Measurements from ENCODE around the gene GPR156. TPM values are rescaled to one million over a fixed set of nuclear protein-coding genes. Genes with fewer than 3 reads are reported as not detected.

GPR156 gene
- total RNA-seq, 1 donor from 2014 or later: 0.42 TPM

DNA sequence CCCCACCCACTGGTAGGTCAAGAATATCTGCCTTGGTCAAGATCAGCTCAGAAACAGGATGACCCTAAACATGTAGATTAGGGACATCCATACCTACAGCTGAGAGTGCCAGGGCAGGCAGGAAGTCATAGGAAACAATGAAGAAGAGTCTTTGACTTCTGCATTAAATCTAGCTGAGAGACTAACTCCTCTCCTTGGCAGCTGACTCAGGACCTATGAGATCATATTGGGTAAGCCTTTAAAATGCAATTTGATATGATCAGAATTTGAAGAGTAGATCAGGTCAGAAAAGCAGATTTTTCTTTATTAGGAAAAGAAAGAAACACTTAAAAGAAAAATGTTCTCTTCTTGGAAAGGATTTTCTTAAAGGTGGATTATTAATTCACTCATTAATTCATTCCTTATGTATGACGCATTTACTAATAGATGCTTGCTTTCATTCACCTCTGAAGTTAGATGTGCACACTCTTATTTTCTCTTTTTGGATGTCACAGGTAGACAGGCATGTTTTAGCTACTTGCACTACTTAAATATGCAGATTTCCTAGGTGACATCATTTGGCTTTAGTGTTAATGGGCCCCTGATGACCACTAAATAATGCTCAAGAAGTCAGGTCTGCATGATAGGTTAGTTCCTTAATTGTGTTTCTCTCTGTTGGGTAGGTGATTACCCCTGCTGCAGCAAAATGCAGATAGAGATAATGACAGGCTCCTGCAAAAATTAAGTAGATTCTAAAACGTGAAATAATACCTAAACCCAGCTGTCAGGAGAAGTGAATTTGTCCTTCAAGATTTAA lies 155.1 kb downstream of the GPR156 start:
- no peak for DNase-seq (ENCODE audit: low spot score)

- no peak for DNase-seq (ENCODE audit: low spot score)
These were observed 156.0 kb downstream of the GPR156 start for GRCh38 chr3:120129051-120129450.

DNA sequence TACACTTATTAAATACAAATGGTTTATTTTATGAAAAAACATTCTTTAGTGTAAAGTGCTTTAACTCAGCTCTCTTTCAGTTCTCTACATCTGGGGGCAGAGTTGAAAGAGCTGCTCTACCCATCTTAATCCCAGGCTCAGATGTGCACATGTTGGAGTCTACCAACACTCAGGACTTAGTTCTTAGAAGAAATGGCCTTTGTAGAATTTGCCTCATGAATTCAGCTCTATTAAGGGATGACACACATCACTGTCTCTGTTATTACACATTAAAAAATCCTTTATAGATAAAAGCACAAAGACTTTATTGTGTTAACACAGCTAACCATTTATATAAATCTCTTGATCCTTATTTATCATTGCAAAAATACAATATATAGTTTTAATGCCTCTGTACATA lies 159.0 kb downstream of the GPR156 start:
- DNase-seq (ENCODE audit: low spot score): no peak

DNA sequence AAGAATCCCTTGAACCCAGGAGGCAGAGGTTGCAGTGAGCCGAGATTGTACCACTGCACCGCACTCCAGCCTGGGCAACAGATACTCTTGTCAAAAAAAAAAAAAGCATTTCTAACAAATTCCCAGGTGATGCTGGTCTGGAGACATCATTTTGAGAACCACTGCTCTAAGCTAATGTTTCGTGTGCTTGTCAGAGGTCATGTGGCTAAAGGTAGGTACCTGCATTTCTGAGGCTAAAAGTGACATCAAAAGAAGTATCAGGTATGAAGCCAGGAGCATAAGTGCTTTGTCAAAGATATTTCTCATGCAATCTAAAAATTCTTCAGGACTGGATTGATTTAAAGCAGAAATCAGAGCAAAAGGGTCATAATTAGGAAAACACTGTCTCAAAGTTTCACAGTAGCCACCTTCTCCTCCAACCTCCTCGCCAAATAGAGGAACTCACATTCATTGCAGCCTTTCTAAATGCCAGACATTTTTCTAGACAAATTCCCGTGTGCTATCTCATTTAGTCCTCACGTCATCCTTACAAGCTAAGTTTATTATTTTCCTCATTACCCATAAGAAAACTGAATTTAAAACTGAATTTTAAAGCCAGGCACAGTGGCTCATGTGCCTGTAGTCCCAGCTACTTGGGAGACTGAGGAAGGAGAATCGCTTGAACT lies 165.0 kb downstream of the GPR156 start:
- DNase-seq (ENCODE audit: low spot score): no peak

Other genes with a start within 250 kb of the GPR156 start
- gene GSK3B, start 190.8 kb downstream of the GPR156 start, total RNA-seq: 34.6 TPM
- 26.2 TPM for gene LRRC58, start 64.1 kb upstream of the GPR156 start, total RNA-seq
- gene FSTL1, start 165.8 kb upstream of the GPR156 start, total RNA-seq: 1,301 TPM

Data from mesenteric fat pad (tissue), 1 donor.